ENCODE measurements around the gene CBFA2T3.

The CBFA2T3 gene

DNA sequence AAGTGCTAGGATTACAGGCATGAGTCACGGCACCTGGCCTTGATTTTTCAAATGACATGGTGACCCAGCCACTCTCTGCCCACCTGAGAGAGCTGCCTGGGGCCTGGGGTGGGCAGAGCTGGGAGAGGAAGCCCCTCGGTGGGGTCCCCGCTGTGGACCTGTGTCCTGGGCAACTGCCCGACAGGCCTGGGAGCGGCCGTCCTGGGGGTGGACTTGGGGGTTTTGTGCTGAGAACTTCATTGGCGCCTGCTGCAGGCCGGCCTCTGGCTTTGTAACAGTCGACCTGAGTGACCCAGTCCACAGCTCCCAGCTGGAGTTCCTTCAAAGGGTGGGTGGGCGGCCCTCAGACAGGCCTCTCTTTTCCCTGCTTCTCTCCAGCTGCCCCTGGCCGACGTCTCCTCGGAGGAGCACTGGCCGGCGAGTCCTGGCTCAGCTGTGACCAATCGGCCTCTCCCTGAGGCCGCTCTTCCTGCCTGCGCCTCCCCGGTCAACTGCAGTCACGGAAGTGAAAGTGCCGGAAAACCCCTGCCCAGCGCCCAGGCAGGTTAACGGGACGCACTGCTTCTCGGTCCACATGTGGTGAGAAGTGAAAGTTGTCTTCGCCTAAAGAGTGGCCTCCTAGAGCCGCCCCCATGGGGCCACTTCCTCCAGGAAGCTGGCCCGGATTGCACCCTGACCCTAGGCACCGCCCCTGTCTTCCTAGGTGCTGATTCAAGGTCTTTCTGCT, 5.5 kb downstream of the CBFA2T3 start:
- peaks cover 0 to 96% of the 10 kb centered on the region in 2 donors for H3K27me3 ChIP-seq
- TF ChIP-seq, protein P1, sequence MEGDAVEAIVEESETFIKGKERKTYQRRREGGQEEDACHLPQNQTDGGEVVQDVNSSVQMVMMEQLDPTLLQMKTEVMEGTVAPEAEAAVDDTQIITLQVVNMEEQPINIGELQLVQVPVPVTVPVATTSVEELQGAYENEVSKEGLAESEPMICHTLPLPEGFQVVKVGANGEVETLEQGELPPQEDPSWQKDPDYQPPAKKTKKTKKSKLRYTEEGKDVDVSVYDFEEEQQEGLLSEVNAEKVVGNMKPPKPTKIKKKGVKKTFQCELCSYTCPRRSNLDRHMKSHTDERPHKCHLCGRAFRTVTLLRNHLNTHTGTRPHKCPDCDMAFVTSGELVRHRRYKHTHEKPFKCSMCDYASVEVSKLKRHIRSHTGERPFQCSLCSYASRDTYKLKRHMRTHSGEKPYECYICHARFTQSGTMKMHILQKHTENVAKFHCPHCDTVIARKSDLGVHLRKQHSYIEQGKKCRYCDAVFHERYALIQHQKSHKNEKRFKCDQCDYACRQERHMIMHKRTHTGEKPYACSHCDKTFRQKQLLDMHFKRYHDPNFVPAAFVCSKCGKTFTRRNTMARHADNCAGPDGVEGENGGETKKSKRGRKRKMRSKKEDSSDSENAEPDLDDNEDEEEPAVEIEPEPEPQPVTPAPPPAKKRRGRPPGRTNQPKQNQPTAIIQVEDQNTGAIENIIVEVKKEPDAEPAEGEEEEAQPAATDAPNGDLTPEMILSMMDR (IDR thresholded peaks at IDR 0.05) = no peak
- no peak overlapping the region for H3K27ac ChIP-seq
- H3K4me1 ChIP-seq = no peaks in the 10 kb centered on the region
- intact Hi-C loops (cut with DNase I; ENCODE audit: low total_unique reads) = no loop called here
- DNase-seq = no peak
- no peaks in the 10 kb centered on the region for H3K36me3 ChIP-seq
- H3K4me3 ChIP-seq = no peak overlapping the region
- no peaks in the 10 kb centered on the region for H3K9me3 ChIP-seq

DNA sequence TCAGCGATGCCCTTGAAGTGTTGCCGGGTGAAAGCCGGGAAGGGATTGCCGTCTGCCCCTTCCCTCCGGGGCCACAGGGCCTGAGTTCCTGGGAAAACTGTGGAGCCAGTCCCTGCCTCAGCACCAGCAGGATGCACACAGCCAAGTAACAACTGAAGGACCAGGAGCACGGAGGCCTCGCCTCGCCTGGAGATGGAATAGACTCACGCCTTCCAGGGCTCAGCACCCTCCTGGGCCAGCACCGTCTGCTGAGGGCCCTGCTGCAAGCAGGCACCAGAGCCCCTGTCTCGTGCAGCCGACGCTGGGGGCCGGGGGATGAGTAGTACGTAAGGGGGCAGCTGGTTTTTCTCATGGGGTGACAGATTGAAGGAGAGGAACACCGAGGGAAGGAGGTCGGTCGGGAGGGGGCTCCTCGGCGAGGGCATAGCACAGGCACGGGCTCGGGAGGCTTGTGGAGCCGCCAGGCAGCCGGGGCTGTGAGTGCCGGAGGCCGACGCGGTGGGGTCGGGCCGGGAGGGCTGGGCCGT, 6.4 kb downstream of the CBFA2T3 start:
- Histone ChIP-seq H3K27me3 (peaks cover 0 to 96% of the 10 kb centered on the region in 2 donors), H3K27ac (no peak overlapping the region), H3K36me3 (no peaks in the 10 kb centered on the region), H3K4me1 (no peaks in the 10 kb centered on the region), H3K9me3 (no peaks in the 10 kb centered on the region), H3K4me3 (no peak overlapping the region)
- no peak for DNase-seq
- TF ChIP-seq, protein P1 (IDR thresholded peaks at IDR 0.05) = no peak
- intact Hi-C loops (cut with DNase I; ENCODE audit: low total_unique reads) = no loop called here

DNA sequence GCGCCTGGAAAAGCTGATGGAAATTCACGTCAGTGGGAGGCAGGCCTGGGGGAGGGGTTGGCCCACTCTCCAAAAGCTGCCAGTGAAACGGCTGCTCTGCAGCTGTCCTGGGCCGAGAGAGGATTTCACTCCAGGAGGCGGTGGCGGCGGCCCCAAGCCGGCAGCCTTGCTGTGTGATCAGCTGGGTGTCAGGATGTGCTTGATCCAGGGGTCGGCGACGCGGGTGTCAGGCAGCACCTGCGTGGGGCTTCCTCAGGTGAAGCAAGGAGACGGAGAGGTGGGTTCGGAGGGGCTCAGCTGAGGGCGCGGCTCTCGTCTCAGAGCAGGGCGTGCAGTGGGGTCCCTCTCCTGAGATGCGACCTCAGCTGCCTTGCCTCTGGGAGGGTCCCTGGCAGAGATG, 7.0 kb downstream of the CBFA2T3 start:
- intact Hi-C loops (cut with DNase I; ENCODE audit: low total_unique reads) = no loop called here
- Histone ChIP-seq H3K4me1 (no peaks in the 10 kb centered on the region), H3K36me3 (no peaks in the 10 kb centered on the region), H3K27ac (no peak overlapping the region), H3K4me3 (no peak overlapping the region), H3K9me3 (no peaks in the 10 kb centered on the region), H3K27me3 (peaks cover 0 to 94% of the 10 kb centered on the region in 2 donors)
- TF ChIP-seq, protein P1 (IDR thresholded peaks at IDR 0.05) = no peak
- no peak for DNase-seq

DNA sequence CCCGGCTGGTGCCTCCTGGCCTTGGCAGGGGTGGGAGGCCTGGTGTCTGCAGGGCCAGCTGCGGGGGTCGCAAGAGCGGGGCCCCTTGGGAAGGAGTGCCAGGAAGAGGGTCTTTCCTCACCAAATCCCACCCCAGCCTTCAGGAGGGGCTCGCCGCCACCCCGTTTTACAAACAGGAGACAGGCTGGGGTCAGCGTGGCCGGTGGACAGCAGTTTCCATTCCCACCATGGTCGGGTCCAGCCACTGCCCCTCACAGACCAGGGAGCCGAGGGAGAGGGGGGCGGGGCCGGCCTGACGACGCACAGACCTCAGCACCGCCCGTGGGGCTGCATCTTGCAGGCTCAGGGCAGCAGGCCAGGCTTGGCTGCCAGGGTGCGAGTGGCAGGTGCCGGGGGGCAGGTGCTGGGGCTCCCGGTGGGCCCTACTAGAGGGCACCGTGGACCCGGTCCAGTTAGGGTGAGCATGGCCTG, 7.6 kb downstream of the CBFA2T3 start:
- H3K4me1 ChIP-seq = no peaks in the 10 kb centered on the region
- H3K36me3 ChIP-seq = no peaks in the 10 kb centered on the region
- intact Hi-C loops (cut with DNase I; ENCODE audit: low total_unique reads) = no loop called here
- H3K27ac ChIP-seq = no peak overlapping the region
- no peak for DNase-seq
- no peak overlapping the region for H3K4me3 ChIP-seq
- no peaks in the 10 kb centered on the region for H3K9me3 ChIP-seq
- H3K27me3 ChIP-seq = peaks cover 0 to 87% of the 10 kb centered on the region in 2 donors
- TF ChIP-seq, protein P1 (IDR thresholded peaks at IDR 0.05) = no peak

DNA sequence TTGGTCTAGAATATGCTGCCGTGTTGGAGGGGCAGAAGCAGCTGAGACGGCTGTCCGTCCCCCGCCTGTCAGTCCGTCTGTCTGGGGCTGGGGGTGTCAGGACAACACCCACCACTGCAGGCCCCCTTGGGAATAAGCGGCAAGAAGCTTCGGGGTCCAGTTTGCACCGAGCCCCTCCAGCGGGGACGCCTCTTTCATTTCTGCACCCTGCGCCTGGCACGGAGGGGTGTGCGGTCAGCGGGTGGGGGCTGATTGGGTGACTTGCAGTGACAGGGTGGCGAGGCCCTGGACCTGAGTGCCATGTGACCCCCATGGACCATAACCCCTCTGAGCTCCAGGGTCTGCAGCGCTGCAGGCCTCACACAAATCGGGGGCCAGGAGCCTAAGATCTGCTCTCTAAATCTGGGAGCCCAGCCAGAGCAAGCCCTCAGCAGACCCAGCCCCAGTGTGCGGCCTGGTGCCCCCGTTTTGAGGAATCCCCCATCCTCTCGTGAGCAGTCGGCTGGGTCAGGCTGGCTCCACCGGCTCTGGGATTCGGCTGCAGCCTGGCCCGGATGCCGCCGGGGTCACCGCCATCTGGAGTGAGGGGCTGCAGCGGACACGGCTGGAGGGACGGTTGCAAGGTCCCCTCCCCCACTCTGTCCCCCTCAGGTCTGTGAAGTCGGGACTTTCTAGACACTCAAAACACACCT, 8.3 kb downstream of the CBFA2T3 start:
- no peaks in the 10 kb centered on the region for H3K36me3 ChIP-seq
- no peaks in the 10 kb centered on the region for H3K4me1 ChIP-seq
- intact Hi-C loops (cut with DNase I; ENCODE audit: low total_unique reads) = no loop called here
- TF ChIP-seq, protein P1 (IDR thresholded peaks at IDR 0.05) = no peak
- H3K27me3 ChIP-seq = peaks cover 0 to 86% of the 10 kb centered on the region in 2 donors
- H3K9me3 ChIP-seq = no peaks in the 10 kb centered on the region
- H3K4me3 ChIP-seq = no peak overlapping the region
- DNase-seq = no peak
- H3K27ac ChIP-seq = no peak overlapping the region
